DMS53 (cell line): ENCODE measurements around the gene MPIG6B.

Source experiments
- DNase-seq: peaks from one replicate; lab custom pipeline; 2025; lab: John Stamatoyannopoulos, UW

MPIG6B gene

DNA sequence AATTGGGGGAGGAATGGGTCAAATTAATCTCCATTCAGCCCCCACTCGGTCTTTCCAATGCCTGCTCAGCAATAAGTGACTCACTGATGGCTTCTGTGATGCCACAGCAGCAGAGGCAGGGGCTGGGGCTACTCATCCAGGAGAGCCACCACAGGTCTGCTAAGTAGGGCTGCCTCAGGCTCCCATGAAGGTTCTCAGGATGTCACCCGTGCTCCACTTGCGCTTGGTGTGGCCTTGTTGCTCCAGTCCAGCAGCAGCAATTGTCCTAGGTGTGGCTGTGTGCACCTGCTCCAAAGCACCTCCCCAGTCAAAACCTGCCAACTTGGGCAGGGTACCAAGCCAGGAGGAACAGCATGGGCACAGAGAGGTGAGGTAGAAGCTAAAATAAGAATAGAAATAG is 1.0 kb upstream of the MPIG6B start:
- DNase-seq: no peak

DNA sequence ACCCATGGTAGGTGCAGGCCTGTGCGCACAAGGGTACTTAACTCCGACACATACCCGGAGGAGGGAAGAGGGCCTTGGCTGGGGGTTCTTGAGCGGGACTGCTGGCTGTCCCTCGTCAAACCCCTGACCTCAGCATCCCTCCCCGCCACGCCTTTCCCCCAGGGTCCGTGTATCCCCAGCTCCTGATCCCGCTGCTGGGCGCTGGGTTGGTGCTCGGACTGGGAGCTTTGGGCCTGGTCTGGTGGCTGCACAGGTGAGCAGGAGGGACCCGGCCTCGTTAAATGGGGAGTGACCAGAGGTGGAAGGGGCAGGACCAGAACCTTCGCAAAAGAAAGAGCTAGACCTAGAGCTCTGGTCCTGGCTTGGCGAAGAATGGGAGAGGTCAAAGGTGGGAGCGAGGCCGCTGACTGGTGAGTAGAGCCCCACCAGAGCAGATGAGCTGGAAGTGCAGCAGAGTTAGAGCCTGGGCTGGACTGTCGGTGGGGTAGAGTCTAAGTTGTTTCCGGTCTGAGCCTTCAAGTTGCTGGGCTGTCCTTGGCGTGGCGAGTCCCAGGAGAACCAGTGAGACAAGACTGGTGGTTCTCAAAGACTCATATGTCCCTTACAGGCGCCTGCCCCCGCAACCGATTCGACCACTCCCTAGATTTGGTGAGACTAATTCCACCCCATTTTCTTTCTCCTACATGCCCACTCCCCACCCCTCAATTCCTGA is 963 bp downstream of the MPIG6B start:
- no peak for DNase-seq

DNA sequence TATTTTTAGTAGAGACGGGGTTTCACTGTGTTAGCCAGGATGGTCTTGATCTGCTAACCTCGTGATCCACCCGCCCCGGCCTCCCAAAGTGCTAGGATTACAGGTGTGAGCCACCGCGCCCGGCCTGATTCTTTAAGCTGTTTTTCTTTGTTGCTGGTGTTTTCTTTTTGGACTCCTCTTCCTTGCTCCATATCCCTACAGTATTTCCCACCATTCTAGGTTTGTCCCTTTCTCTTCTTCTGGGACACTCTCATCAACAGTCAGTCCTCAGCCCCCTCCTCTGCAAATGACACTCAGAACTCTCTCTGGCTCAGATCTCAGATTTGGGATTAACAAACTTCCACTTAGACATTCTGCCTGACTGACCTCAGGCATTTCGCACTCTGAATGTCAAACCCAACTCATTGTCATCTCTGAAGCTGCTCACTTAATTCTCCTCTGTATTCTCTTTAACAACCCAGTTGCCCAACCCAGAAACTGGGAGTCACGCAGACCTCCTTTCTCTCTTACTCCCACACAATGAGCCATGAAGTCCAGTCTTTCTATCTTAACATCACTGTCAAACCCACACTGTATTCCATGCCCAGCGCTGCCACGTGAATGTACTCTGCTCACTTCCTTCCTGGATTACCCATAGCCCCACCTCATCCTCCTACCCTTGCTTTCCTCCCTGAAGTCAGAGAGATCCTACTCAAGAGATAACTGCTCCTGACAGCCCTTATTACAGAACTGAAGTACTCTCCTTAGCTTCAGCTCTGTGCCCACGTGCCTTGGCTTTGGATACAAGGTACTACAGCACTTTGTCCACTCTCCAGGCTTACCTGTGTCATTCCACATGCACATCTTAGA is 2.6 kb downstream of the MPIG6B start:
- no peak for DNase-seq

- DNase-seq: no peak
Observed at GRCh38 chr6:31727034-31727716, 4.0 kb downstream of the MPIG6B start.

- DNase-seq: no peak
Observed at GRCh38 chr6:31727717-31728671, 4.8 kb downstream of the MPIG6B start.

DNA sequence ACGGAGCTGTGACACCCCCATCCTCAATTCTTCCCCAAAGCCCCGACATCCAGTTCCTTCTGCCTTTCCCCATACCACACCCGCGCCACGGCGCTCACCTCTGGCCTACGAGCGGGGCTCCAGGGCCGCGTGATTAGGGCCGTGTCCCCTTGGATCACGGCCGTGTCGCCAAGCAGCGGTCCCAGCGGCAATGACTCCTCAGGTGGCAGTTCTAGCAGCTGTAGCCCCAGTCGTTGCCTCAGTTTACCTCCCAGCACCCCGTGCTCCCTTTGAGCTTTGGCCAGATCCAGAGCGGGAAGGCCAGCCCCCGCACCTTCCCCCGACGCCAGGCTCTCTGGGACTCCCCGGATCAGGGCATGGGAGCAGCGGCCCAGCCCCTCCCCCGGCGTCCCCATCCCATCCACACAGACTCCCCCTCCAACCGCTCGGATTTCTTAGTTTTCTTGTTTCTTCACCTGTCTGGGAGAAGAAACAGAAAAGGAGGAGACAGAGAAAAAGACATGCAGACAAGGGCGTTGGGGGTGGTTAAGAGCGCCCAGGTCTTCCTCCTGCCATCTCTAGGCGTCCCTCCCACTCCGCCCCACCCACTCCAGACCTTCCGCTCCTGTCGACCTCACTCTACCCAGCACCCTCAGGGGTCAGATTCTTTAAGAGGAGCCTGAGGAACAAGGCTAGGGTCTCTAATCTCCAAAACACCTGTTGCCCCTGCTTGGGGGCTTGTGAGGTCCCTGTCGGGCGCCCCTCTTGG is 5.8 kb downstream of the MPIG6B start, which contains the start of gene DDAH2:
TSS of gene DDAH2 (minus strand) at position 533 of the 748 bp plus-strand sequence. CDS start at position 395, 138 bp downstream.
- DNase-seq: no peak

- DNase-seq: peak; percentile 94
Observed at GRCh38 chr6:31729515-31729978, 6.4 kb downstream of the MPIG6B start.

GRCh38 chr6:31729979-31730630 is 6.9 kb downstream of the MPIG6B start:
- DNase-seq: peak; percentile 74

DNA sequence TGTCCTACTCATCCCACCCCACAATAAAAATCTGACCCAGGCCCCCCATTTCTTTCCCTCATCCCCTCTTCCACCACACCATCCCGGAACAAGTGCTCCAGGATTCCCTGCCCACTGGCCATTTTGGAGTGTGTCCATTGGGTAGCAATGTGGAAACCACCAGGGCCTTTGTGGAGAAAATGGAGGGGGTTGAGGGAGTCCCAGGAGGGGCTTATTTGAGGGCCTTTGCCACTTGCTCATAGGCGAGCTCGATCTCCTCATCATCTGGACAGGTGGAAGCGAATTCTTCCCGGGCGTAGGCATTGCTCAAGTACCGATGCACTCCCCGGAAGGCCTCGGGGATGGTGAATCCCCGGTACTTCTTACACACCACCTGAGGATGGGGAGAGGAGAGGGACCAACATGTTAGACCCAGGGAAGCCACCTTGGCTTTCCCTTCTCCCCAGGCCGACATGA is 7.5 kb downstream of the MPIG6B start:
- DNase-seq: peak; percentile 37

GRCh38 chr6:31732029-31732428 is 8.9 kb downstream of the MPIG6B start:
- DNase-seq: no peak

- no peak for DNase-seq
Observed at GRCh38 chr6:31733734-31734133, 10.6 kb downstream of the MPIG6B start.

GRCh38 chr6:31734247-31734820 is 11.2 kb downstream of the MPIG6B start:
- no peak for DNase-seq

- DNase-seq: peak; percentile 87
Observed at GRCh38 chr6:31734821-31735406, 11.7 kb downstream of the MPIG6B start.

DNA sequence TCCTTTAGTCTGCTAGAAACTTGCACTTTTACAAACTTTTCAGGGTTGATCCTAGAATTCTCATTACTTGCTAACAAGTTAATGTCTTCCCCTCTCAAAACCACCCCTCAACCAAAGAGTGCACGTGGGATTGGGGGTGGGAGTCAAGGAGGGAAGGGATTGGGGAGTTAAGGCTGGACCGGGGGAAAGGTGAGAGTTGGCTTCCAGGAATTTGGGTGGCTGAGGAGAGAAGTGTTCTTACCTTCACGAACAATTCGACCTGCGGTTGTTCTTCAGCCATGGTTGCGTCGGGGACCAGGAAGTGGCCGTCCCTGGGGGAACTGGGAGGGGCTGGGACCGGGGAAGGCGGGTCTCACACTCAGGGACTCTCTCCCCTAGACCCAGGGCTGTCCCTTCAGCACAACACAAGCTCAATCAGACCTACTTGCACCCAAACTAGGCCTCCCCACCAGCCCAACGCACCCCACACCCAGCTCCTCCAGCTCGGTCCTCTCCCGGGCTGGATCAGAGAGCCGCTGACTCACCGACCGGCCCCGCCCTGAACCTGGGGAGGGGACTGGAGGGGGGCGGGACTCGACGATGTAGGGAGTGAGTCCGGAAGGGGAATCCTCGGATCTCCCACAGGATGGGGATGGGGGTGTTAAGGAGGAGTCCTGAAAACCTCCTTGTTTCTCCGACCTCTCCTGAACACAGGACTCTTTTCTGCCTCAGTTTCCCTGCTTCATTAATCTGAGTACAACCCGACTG is 13.0 kb downstream of the MPIG6B start, which contains the start of gene CLIC1:
TSS of gene CLIC1 (minus strand) at position 510 of the 747 bp plus-strand sequence. CDS start at position 280, 230 bp downstream.
- DNase-seq: peak; percentile 96

DNA sequence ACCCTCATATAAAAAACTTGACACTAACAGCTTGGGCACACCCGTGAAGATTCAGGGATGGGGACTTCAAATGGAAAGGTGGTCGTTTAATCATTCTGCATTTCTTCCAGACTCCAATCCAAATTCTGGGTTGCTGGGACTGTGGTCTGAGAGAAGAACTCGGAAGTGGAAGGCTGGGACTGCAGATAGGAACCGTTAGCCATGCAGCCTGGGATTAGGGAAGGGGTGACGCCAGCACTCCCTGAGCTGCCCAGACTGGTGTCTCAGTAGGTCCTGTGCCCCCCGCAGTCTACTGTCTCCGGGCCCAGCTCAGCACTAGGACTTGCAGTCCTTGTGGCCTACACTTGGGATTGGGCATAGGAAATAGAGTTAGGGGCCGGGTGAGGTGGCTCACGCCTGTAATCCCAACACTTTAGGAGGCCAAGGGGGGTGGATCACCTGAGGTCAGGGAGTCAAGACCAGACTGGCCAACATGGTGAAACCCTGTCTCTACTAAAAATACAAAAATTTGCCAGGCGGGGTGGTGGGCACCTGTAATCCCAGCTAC is 13.7 kb downstream of the MPIG6B start:
- peak; percentile 61 for DNase-seq

GRCh38 chr6:31737315-31737990 is 14.3 kb downstream of the MPIG6B start:
- peak; percentile 97 for DNase-seq
